ENCODE data around the gene HTR5A.

HTR5A gene

GRCh38 chr7:155090684-155091083 lies 20.6 kb downstream of the HTR5A start:
- peak; percentile 4 to 10 for DNase-seq (ENCODE audit: low read depth in 2 of 2)

GRCh38 chr7:155093596-155093995 lies 23.5 kb downstream of the HTR5A start:
- DNase-seq (ENCODE audit: low read depth in 2 of 2): no peak

- DNase-seq (ENCODE audit: low read depth in 2 of 2): no peak
Measured at GRCh38 chr7:155094636-155095135, 24.6 kb downstream of the HTR5A start.

- no peak for DNase-seq (ENCODE audit: low read depth in 2 of 2)
Measured at GRCh38 chr7:155097338-155097737, 27.2 kb downstream of the HTR5A start.

DNA sequence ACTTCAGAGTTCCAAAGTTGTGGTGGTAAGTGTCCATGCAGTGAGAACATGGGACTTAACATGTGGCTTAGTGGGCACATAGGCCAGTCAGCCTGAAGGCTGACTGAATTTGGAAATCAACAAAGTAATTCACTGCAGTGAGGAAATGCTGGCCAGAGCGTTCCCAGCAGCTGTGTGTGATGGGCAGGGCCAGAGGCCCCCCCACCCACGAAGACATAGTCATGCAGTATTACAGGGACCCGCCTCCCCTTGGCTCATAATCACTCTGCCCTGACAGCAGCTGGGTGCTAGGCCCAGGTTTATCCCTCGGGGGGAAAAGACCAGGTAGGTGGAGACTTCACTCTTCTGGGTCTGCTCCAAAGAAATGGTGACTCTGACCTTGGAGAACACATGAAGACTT lies 33.7 kb downstream of the HTR5A start:
- DNase-seq (ENCODE audit: low read depth in 2 of 2): no peak

DNA sequence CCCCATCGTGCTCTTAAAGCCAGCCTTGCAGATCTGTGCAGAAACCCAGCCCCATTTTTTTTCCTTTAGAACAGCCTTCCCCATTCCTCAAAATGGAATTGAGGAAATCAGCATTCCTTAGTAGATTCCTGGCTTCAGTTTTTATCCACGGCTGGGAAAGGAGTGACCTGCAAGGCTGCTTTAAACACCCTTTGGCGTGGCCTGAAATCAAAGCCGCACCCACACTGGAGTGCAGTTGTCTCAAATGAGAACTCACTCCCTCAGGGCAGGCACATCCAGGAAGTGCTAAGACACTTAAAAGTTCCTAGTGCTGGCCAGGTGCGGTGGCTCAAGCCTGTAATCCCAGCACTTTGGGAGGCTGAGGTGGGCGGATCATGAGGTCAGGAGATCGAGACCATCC lies 34.8 kb downstream of the HTR5A start:
- no peak for DNase-seq (ENCODE audit: low read depth in 2 of 2)

DNA sequence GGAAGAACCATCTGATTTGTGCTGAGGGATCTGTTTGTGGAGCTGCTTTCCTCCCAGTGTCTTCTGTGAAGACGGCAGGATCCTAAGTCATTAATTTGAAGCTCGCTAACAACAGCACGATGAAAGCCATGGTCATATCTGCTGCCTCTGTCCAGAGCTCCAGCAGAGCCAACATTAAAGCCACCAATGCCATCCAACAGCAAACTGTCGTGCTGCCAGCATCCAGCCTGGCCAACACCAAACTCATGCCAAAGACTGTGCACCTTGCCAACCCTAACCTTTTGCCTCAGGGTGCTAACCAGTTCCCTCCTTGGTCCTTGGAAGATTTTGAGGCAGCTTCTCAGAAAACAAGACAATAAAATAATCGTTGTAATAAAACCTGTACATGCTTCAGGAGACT lies 36.2 kb downstream of the HTR5A start:
- no peak for DNase-seq (ENCODE audit: low read depth in 2 of 2)

DNA sequence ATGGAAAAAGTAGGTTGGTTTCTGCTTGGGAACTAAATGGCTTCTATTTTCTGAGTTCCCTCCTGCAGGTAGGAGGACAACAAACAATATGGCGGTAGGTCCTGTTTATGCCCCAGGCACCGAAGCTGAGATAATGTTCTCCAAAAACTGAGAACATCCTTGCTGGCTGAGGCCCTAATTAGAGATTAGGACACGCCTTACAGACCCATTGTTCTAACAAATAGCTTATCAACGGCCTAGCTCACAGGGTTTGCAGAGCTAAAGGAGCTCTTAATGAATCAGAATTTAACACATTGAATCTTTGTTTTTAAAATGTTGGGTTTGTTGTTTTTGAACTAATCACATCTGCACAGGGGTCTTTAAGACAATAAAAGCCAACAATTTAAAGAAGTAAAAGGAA lies 37.0 kb downstream of the HTR5A start:
- DNase-seq (ENCODE audit: low read depth in 2 of 2): no peak

DNA sequence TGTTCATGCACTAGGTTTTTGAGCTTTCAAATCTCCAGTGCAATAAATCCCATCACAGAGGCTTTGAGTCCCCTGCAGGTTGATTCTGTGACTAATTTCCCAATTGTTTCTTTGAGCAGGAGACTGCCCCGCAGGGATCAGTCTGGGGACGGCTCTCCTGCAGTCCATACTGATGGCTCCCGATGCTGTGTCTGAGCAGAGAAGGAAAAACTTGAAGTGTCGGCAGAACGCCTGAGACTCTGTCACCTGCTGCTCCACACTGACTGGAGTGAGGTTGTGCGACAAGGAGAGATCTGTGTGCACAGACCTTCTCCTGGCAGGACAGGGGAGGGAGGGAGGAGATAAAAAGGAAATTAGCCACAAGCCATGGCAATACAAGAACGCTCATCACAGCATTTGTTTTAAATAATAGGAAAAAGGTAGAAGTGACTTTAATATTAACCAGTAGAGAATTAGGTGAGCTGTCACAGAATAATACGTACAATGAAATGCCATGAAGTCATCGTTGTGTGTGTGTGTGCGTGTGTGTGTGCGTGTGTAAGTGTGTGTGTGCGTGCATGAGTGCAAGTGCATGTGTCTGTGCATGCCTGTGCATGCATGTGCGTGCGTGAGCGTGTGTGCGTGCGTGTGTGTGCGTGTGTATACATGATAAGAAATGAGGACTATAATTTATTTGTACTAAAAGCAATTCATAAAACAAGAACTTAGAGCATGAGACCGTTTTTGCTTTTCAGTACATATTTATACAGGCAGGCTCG lies 38.2 kb downstream of the HTR5A start:
- no peak for DNase-seq (ENCODE audit: low read depth in 2 of 2)

DNA sequence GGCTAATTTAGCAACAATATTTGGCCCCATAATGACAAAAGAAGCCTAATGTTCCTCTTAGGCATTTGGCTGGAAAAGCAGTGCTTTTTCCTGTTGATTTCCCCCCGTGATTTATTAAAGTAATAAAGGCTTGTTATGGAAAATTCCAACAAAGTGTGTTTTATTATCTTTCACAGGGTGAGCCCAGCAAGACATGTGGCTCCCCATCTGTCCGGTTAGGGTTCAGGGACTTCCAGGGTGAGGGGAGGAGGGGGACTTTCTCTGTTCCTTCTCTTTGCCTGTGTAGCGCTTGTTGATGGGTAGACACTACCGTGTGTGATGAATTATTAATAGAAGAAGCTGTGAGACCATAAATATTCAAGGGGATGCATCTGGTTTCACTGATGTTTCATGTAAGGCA lies 39.0 kb downstream of the HTR5A start:
- no peak for DNase-seq (ENCODE audit: low read depth in 2 of 2)

- no peak for DNase-seq (ENCODE audit: low read depth in 2 of 2)
Measured at GRCh38 chr7:155115288-155115687, 45.2 kb downstream of the HTR5A start.

DNA sequence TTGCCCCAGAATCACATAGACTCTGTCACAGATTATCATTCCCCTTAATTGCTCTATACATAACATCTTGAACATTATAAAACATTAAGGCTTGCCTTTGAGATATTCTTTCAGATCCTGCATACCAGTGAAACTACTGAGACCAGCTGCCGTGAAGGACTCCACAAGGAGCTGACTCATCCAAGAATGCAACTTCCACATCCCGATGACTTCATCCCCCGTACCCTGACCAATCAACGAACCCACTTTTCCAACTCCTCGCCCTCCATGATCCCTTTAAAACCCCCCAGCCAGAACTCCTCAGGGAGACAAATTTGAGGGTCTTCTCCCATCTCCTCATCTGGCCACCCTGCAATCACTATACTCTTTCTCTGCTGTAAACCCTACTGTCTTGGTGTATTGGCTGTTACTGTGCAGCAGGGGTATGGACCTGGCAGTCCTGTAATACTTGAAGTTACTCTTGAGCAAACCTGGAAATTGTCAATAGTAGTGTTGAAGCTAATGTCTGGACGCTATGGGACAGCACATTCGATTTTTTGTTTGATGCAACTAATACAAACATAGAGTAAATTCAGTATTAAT lies 49.8 kb downstream of the HTR5A start:
- DNase-seq (ENCODE audit: low read depth in 2 of 2): no peak

GRCh38 chr7:155120460-155120859 lies 50.3 kb downstream of the HTR5A start:
- DNase-seq (ENCODE audit: low read depth in 2 of 2): no peak

- DNase-seq (ENCODE audit: low read depth in 2 of 2): no peak
Measured at GRCh38 chr7:155122831-155123230, 52.7 kb downstream of the HTR5A start.

DNA sequence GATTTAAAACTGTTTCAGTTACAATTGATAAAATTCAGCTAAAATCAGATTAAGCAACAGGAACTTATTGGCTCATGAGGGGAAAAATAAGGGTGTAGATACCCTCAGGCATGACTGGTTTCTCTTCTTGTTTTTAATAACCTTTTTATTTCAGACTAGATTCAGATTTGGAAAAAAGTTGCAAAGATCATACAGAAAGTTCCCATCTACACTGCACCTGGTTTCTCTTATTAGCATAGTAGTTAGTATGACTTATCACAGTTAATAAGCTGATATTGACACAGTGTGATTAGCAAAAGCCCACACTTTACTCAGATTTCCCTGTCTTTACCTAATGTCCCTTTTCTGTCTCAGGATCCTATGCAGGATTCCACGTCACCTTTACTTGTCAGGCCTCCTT lies 53.3 kb downstream of the HTR5A start:
- no peak for DNase-seq (ENCODE audit: low read depth in 2 of 2)

DNA sequence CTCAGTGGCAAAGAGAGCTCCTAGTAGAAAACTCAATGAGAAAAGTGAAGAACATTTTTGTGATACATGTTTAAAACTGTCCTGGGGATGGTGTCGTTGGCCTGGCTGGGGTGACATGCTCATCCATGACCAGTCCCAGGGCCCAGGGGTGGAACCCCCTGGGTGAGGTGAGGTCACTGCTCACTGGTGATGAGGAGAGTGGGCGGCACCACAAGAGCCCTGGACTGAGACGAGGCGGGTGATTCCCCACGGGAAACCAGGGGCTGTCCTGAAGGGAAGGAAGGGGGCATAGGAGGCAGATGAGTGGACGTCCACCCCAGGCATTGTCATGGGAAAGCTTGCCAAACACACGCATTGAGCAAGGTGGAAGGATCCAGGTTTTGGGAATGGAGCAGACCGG lies 54.6 kb downstream of the HTR5A start:
- no peak for DNase-seq (ENCODE audit: low read depth in 2 of 2)

GRCh38 chr7:155129186-155129585 lies 59.1 kb downstream of the HTR5A start:
- no peak for DNase-seq (ENCODE audit: low read depth in 2 of 2)

GRCh38 chr7:155129789-155130188 lies 59.7 kb downstream of the HTR5A start:
- DNase-seq (ENCODE audit: low read depth in 2 of 2): no peak

DNA sequence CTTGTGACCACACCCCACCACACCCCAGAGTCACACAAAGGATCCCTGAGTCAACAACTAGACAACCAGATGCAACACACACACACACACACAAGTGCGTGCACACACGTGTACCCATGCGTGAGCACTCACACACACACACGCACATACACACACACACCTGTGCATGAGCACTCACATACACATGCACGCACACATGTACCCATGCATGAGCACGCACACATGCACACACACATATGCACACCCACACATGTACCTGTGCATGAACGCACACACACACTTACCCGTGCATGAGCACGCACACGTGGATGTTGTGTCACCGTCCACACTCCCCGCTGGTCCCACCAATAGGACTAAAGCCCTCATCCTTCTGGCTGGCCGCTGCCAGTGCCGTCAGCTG lies 60.4 kb downstream of the HTR5A start:
- no peak for DNase-seq (ENCODE audit: low read depth in 2 of 2)

DNA sequence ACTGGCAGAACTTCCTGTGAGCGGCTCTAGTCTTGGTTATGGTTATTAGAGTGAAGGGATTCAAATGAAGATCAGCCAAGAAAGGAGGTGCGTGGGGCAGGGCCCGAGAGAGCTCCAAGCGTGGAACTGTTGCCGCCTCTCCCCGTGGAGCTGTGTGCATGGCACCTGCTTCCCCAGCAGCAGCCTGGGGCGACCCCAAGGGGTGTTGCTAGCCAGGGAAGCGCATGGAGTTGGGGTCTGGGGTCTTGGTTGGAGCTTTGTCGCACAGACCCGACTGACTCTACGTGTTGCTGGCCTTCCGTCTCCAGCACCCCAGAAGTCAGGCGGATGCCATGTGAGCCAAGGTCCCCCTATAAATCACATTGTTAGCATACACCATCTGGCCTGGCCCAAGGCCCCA lies 61.0 kb downstream of the HTR5A start:
- no peak for DNase-seq (ENCODE audit: low read depth in 2 of 2)

DNA sequence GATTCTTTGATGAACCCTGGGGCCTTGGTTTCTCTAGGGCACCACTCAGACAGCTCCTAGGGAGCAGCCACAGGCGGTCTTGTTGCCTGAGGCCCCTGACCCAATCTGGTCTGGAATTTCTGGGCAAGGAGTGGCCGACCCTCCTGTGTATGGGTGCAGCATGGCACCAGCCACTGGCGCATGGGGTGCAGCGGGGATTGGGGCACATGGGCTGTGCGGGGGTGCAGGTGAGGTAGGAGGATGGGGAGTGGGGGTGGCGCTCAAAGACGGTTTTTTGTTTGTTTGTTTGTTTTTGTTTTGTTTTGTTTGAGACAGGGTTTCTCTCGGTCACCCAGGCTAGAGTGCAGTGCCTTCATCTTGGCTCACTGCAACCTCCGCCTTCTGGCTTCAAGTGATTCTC lies 62.3 kb downstream of the HTR5A start:
- DNase-seq (ENCODE audit: low read depth in 2 of 2): no peak

GRCh38 chr7:155136619-155137243 lies 66.6 kb downstream of the HTR5A start:
- no peak for DNase-seq (ENCODE audit: low read depth in 2 of 2)
